ENCODE results near the gene ZNF135.
A peak's percentile ranks its signal among the peaks of the same experiment; 100 is the strongest.

ZNF135 gene

GRCh38 chr19:58095328-58095727 is 36.2 kb downstream of the ZNF135 start:
- no peak for DNase-seq

GRCh38 chr19:58096884-58097283 is 37.8 kb downstream of the ZNF135 start:
- DNase-seq = no peak

DNA sequence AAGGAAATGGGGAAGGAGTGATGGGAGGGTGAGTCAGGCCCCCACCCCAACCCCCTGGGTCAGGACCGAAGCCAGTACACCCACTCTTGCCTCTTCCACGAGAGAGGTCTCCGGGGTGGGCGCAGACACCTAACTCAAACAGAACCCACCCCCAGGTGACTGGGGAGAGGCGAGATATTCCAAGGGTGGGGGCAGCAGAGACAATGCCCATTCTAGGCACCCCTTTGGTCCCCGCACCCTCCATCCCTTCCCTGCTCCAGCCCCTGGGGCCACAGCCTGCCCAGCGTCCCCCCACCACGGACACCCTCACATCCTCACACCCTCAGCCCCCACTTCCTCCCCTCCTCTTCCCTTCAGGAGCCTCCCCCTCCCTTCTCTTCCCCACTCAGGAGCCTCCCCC is 38.3 kb downstream of the ZNF135 start:
- DNase-seq = no peak

DNA sequence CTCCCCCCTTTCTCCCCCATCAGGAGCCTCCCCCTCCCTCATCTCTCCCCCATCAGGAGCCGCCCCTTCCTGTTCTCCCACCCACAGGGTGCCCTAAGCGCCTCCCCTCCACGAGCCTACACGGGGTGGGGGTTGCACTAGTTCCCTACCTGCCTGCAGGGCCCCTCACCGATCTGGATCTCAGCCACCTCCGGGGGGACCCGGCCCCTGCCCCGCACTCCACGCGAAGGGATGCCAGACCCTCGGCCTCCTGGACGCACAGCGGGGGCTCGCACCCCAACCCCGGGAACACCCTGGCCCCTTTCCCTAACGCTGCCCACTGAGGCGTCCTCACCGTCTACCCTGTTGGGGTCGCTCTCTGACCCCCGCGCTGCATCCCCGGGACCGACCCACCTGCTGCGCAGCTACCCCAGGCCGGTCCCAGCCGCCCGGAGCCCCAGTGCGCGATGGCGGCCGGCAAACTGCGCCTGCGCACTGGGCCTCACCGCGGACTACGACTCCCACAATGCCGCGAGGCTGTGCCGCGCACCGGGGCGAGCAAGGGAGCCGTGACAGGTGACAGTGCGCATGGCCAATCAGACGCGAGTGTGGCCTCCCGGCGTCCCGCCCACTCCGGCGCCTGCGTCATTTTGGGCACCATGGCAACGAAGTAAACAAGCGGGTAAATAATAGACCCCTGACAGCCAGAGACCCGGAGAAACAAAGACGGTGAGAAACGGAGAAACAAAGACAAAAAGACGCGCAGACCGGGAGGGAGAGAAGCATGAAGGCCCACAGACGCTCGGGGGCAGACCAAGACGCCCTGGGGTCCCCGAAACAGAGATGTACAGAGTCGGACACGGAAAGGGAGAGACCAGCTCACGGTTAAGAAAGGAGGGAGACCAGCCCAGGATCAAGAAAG is 38.9 kb downstream of the ZNF135 start, which contains the start of gene ZSCAN18:
Gene ZSCAN18 (minus strand): TSS at position 451 of the 901 bp plus-strand sequence. CDS start 7,964 bp downstream, outside the sequence.
- peak; percentile 98 for DNase-seq

GRCh38 chr19:58098682-58098998 is 39.6 kb downstream of the ZNF135 start:
- DNase-seq = no peak

DNA sequence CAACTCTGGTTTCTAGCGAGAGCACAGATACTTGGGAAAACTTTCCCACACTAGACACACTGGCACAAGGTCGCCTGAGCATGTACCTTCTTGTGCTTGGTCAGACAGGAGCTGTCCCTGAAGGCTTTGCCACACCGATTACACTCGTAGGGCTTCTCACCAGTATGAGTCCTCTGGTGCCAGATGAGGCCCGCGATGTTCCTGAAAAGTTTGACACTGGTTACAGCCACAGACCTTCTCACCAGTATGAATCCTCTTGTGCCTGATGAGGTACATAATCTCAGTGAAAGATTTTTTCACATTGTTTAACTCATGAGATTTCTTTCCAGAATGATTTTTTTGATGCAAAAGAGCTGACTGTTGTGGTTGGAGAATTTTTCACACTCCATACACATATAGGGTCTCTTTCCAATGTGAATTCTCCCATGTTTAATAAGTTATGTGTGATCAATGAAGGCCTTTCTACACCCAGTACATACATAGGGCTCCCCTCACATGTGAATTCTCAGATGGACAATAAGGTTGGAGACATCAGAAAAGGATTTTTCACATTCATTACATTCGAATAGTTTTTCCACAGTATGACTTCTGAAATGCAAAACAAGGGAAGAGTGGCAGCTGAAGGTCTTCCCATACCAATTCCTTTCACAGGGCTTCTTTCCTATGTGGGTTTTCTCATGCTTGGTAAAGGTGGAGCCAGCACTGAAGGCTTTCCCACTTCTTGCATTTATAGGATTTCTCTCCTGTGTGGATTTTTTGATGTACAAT is 48.9 kb downstream of the ZNF135 start:
- DNase-seq = no peak

- DNase-seq = no peak
Measured at GRCh38 chr19:58108546-58108817, 49.4 kb downstream of the ZNF135 start.

DNA sequence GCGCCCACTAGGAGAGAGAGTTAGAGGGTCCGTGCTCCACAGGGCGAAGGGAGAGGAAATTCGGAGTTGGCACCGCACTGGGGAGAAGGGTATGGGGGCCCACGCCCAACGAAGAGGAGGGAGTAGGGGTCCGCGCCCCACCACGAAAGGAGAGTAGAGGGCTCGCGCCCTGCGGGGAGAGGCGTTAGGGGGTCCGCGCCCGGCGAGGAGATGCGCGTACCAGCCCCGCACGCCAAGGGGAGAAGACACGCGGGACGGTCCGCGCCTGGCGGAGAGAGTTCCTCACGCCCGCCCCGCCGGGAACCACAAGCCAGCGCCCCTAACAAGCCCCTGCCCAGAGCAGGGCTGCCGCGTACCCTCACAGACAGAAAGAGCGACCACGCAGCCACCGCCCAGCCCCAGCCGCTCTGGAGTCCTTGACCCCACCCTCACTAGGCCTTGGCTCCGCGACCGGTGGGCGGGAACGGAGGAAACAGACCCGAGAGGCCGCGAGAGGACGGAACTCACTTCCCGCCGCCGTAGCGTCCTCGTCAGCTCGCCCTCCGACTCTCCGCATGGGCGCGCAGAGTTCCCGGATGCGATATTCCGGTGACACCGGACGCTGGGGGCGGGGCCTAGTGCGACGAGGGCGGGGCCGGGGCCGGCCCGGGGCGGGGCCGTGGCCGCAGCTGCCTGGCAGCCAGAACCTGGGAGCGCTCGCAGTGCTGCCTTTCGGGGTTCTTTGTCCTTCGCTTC is 58.9 kb downstream of the ZNF135 start:
- no peak for DNase-seq

DNA sequence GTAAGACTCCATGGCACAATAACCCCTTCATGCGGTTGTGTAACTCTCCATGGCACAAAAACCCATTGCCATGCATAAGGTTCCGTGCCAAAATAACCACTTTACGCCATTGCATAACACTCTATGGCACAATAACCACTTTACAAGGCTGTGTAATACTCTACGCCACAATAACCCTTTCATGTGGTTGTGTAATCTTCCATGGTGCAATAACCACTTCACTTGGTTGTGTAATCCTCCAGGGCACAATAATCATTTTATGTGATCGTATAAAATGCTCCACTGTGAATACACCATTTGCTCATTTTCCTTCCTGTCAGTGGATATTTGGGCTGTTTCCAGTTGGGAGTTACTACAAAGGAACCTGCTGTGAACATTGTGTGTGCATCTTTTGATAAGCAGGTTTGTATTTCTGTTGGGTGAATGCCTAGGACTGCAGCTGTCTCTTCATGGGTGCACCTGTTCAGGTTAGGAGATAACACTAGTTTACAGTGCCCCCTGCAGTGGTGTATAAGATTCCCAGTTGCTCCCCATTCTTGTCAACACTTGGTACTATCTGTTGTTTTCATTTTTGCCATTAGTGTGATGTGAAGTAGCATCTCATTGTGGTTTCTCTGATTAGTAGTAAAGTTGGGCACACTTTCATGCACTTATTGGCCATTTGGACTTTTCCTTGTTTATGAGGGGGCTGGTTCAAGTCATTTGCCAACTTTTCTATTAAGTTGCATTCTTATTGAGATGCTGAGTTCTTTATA is 60.1 kb downstream of the ZNF135 start:
- DNase-seq = no peak
